Ovary (tissue), 3 donors: ENCODE data around the gene IFT88.

Experiments used
- CTCF ChIP-seq, 3 donors: fragments of 450-650 bp in 2 of 3; fragments of 200-600 bp in 1 of 3; IDR thresholded peaks; one replicate each; pipeline versions ENCODE4 v1.5.1 to v1.8.0; 2016 to 2022; ENCODE audit warnings: antibody characterized with exemption in 3 of 3, mild to moderate bottlenecking in 1 of 3
- EP300 ChIP-seq: sonication (generic); formaldehyde crosslinking; IDR thresholded peaks from one replicate; pipeline ENCODE4 v1.6.1; 2017; ENCODE audit warnings: antibody characterized with exemption
- donor health status: DM: no; HTN: no; CAD: no.

DNA sequence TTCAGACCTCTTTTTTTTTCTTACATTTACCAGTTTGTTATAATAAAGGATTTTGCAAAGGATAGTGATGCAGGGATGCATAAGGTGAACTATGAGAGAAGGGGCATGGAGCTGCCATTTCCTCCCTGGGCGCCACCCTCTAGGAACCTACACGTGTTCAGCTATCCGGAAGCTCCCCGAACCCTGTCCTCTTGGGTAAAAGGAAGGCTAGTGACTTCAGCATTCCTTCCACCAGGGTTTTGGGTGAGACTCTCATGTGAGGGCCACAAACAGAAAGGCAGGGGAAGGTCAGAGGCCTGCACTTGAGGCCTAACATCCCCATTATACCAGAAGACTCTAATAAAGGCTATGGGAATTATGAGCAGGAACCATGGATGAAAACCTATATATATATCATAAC is 57.3 kb downstream of the IFT88 start:
- TF ChIP-seq CTCF (IDR thresholded peaks at IDR 0.05), result no peak
- TF ChIP-seq EP300, result no peak
